Cardiac fibroblast (primary cell): ENCODE results near the gene GUCA2B.

Experiments used
- DNase-seq, 2 donors: peaks; one replicate each; pipeline versions ENCODE4 v3.0.0 to v3.0.0-alpha.2; 2010; ENCODE audit warnings: low read depth in 2 of 2
- H3K4me3 ChIP-seq, 2 donors: replicated peaks in 1 of 2; 1 replicate in 1 of 2; 2 replicates in 1 of 2; pipeline ENCODE4 v1.5.1; 2011; ENCODE audit warnings: low read depth in 2 of 2, low read length in 2 of 2, mild to moderate bottlenecking in 2 of 2, moderate library complexity in 1 of 2
- CTCF ChIP-seq: IDR thresholded peaks from one replicate; pipeline ENCODE4 v1.5.1; 2011; ENCODE audit warnings: low read depth, mild to moderate bottlenecking, low read length, inconsistent platforms

Gene GUCA2B

DNA sequence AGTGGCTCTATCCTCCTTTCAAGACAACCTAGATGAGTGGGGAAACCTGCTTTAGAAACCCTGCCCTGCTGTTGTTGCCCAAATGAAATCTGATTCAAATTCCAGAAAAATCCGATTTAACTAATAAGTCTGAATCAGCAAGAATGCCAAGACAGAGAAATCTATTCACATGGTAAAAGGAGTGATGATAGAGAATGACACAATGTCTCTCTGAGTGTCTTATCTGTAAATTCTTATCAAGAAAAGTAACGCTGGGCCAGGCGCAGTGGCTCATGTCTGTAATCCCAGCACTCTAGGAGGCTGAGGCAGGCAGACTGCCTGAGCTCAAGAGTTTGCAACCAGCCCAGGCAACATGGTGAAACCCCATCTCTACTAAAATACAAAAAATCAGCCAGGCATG, 25.0 kb downstream of the GUCA2B start:
- no peak overlapping the region for H3K4me3 ChIP-seq
- no peak for TF ChIP-seq CTCF
- peak in 1 of 2 donors; percentile 20 for DNase-seq

GRCh38 chr1:42179275-42179674, 26.1 kb downstream of the GUCA2B start:
- peak; percentile 45 to 85 for DNase-seq
- no peak for TF ChIP-seq CTCF
- H3K4me3 ChIP-seq, result no peak overlapping the region

DNA sequence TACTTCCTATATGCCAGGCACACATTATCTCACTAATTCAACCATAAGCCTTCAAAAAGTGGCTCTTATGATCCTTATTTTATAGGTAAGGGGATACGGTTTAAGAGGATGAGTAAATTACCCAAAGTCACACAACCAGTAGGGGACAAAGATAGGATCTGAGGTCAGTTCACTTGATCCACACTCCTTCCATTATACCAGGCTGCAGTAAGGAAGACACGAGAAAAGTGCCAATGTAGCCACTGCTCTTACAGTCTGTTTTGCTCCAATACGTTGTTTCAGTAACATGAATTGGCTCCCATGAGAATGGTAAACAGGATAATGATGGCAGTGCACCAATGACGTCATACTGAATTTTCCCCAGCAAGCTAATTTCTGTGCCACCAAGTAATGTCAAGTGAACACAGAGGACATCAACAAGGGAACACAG, 26.7 kb downstream of the GUCA2B start:
- no peak for TF ChIP-seq CTCF
- DNase-seq, result no peak
- H3K4me3 ChIP-seq, result no peak overlapping the region

GRCh38 chr1:42181687-42182086, 28.5 kb downstream of the GUCA2B start:
- no peak for TF ChIP-seq CTCF
- DNase-seq, result no peak
- no peak overlapping the region for H3K4me3 ChIP-seq

GRCh38 chr1:42183210-42183956, 30.2 kb downstream of the GUCA2B start:
- DNase-seq, result no peak
- TF ChIP-seq CTCF, result no peak
- no peak overlapping the region for H3K4me3 ChIP-seq

- H3K4me3 ChIP-seq, result no peak overlapping the region
- no peak for DNase-seq
- TF ChIP-seq CTCF, result no peak
Observed at GRCh38 chr1:42183957-42184268, 30.7 kb downstream of the GUCA2B start.

- no peak for TF ChIP-seq CTCF
Observed at GRCh38 chr1:42184616-42185015, 31.4 kb downstream of the GUCA2B start.

More at GRCh38 chr1:42184616-42185015, 31.4 kb downstream of the GUCA2B start:
- H3K4me3 ChIP-seq, result no peak overlapping the region
- no peak for DNase-seq
